Eye (tissue), 1 donor: ENCODE data around the gene PAWR.
"Not testable (repeated sequence)": the region's sequence is repeated elsewhere in the genome, so short reads cannot be mapped to it uniquely, and the experiment has no call there.

Experiments
- DNase-seq: peaks from one replicate; pipeline ENCODE4 v3.0.0-alpha.2; 2015

Gene PAWR

DNA sequence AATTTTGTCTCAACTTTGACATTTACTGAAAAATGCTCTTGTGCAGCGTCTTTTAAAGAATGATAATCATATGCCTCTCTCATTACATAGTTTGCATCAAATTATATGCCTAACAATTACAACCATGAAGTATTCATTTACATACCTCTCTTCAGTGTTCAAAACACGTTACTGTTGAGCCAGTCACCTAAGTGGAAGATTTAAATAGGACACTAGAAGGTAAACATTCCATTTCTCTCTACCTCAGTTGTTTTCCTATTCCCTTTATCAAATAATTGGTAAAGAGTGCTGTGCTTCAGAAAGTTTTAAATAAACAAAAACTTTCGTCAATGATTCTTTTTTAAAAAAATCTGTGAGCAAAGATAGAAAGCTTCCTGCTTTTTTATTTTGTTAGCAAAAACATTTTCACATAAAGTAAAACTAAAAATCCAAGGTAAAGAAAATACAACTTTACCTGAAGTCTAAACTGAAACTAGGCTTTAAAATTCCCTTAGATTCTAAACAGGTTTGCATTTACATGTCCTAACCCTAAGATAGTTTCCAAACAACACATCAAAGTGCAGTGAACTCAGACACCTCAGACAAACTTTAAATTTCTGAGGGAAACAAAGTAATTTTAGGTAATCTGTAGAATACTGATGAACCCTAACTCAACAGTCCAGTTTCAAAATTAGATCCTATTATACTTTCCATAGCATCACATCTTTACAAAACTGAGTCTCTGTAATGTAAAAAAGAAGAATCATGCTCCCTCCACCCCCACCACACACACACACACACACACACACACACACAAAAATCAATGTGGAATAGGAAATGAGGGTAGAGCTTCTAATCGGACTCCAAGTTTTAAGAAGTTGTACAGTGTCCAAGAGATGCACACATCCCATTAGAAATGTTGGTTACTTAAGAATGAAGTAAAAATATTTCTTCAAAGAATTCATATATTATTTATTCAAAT is 46.2 kb downstream of the PAWR start:
- DNase-seq, result no peak

- no peak for DNase-seq
Measured at GRCh38 chr12:79643821-79644220, 46.9 kb downstream of the PAWR start.

DNA sequence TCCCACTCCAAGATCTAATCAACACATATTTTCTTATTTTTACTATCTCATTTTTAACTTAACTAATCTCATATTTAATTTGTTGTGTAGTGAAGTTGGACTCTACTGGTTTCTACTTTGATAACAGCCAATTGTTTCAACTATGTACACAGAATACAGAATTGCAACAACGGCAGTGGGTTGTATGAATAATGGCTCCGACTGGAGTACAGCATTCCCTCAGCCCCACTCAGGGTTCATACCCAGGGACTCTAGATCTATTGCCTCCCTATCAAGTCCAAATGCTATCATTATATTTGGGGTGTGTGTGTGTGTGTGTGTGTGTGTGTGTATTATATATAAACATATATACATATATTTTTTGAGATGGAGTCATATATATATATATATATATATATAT is 52.3 kb downstream of the PAWR start:
- DNase-seq, result no peak

- DNase-seq, result no peak
Measured at GRCh38 chr12:79637093-79637492, 53.7 kb downstream of the PAWR start.

DNA sequence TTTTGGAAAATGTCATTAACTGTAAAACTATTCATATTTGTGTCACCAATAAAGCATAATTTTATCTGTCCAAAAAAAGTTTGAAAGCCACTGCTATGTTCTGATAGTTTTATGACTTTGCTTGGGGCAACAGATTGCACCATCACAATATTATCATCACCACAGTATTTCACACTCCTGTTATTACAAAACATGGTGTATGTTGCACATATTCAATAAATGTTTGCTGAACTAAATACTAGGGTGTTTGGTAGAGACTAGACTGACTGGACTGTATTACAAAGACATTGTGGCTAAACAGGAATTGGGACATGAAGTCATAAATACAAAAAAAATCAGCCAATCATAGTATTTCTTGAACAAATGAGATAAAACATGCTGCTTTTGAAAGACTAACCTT is 55.1 kb downstream of the PAWR start:
- no peak for DNase-seq

GRCh38 chr12:79634957-79635471 is 55.8 kb downstream of the PAWR start:
- DNase-seq, result no peak

DNA sequence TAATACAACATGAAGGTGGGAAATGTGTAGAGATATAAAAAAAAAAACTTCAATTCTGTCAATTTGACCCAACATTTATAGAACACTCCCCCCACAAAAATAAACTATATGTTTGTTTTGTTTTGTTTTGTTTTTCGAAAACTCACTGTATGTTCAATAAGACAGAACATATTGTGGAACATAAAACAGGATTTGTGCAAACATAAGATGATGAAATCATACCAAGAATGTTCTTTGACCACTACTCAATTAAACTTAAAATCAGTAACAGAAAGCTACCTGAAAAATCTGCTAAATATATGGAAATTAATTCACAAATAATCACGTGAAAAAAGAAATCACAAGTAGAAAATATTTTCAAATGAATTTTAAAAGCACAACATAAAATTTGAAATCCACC is 61.2 kb downstream of the PAWR start:
- no peak for DNase-seq

GRCh38 chr12:79626735-79627134 is 64.0 kb downstream of the PAWR start:
- not testable (repeated sequence) for DNase-seq

- no peak for DNase-seq
Measured at GRCh38 chr12:79624378-79624777, 66.4 kb downstream of the PAWR start.

GRCh38 chr12:79619872-79620562 is 70.7 kb downstream of the PAWR start:
- no peak for DNase-seq

GRCh38 chr12:79618848-79619404 is 71.8 kb downstream of the PAWR start:
- DNase-seq, result no peak

GRCh38 chr12:79617696-79618095 is 73.1 kb downstream of the PAWR start:
- no peak for DNase-seq

DNA sequence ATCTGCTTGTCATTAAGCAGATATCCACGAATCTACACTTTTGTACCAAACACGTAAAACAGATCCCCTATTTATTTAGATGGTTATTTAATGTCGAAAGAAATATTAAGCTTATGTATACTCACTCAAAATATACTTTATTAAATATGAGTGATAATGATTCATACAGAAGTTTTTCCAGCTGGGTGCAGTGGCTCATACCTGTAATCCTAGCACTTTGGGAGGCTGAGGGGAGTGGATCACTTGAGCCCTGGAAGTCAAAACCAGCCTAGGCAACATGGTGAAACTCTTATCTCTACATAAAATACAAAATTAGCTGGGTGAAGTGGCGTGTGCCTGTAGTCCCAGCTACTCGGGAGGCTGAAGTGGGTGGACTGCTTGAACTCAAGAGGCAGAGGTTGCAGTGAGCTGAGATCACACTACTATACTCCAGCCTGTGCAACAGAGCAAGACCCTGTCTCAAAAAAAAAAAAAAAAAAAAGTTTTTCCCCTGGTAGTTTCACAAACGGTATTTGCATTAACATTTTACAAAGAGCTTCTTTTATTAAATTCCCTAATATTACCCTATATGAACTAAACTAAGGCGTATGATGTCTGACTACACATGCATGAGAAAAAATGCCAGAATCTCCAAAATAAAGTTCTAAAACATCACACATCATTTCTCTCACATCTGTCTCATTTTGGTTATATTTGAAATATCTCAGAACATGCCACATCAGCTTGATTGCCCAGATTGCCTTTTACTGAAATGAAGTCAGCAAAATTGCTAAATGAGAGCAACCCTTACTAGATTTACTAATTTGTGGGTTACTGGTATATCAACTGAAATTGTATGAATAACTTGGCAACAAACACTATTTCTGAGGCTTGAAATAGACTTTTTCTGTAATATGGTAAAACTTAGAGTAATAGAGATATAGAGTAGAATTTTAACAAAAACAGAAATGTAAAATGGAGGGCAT is 74.9 kb downstream of the PAWR start:
- DNase-seq, result no peak

- no peak for DNase-seq
Measured at GRCh38 chr12:79614730-79615129, 76.0 kb downstream of the PAWR start.

GRCh38 chr12:79601908-79602307 is 88.9 kb downstream of the PAWR start:
- no peak for DNase-seq

GRCh38 chr12:79597910-79598309 is 92.9 kb downstream of the PAWR start:
- no peak for DNase-seq

GRCh38 chr12:79596719-79597350 is 93.9 kb downstream of the PAWR start:
- DNase-seq, result no peak

- DNase-seq, result no peak
Measured at GRCh38 chr12:79595273-79595672, 95.5 kb downstream of the PAWR start.

DNA sequence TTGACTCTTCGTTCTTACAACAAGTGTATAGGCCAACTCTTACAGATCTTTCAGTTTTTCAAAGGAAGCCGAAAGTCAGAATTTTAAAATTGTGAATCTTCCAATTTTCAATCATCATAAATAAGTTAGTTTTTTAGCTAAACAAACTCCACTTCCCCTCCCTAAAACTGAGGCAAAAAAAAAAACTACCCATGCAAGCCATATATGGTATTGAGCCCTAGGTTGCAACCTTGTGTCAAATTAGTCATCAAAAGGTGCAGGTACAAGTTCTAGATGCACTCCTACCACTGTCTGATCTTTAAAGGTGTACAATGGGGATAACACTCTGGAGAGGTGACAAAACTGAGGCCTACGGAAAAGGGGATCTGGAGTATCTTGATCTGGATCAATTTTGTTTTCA is 97.9 kb downstream of the PAWR start:
- no peak for DNase-seq

GRCh38 chr12:79591988-79592387 is 98.8 kb downstream of the PAWR start:
- no peak for DNase-seq

- no peak for DNase-seq
Measured at GRCh38 chr12:79590751-79591150, 100.0 kb downstream of the PAWR start.

GRCh38 chr12:79587368-79587767 is 103.4 kb downstream of the PAWR start:
- DNase-seq, result no peak
